Measurements from ENCODE around the gene PAPOLG. TPM values are rescaled to one million over a fixed set of nuclear protein-coding genes. Genes with fewer than 3 reads are reported as not detected.

PAPOLG gene
- total RNA-seq, 2 donors from 2014 or later, result 8.5 to 12.0 TPM

DNA sequence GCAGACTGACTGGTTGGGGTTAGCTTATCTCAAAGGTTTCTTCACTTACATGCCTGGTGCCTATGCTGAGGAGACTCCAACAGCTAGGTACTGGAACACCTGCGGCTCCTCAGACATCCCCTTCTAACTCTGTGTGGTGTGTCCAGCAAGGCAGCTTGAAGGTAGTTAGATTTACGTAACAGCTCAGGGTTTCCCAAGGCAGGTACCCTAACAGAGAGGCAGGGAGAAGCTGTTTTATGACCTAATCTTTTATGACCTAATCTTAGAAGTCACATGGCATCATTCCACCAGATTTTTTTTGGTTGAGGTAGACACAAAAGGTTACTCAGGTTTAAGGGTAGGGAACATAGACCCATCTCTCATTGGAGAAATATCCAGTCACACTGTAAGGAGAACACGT, 17.4 kb upstream of the PAPOLG start:
- no peaks in the 10 kb centered on the region for H3K27me3 ChIP-seq
- no peaks in the 10 kb centered on the region for H3K4me1 ChIP-seq
- H3K36me3 ChIP-seq, result no peaks in the 10 kb centered on the region
- intact Hi-C loops (cut with DNase I), result no loop called here
- no peak overlapping the region for H3K27ac ChIP-seq
- H3K4me3 ChIP-seq, result no peak overlapping the region
- H3K9ac ChIP-seq (ENCODE audit: low read depth in 2 of 2, low read length in 2 of 2), result no peak overlapping the region
- TF ChIP-seq CTCF (IDR thresholded peaks at IDR 0.05), result no peak
- no peak for DNase-seq
- no peaks in the 10 kb centered on the region for H3K9me3 ChIP-seq

DNA sequence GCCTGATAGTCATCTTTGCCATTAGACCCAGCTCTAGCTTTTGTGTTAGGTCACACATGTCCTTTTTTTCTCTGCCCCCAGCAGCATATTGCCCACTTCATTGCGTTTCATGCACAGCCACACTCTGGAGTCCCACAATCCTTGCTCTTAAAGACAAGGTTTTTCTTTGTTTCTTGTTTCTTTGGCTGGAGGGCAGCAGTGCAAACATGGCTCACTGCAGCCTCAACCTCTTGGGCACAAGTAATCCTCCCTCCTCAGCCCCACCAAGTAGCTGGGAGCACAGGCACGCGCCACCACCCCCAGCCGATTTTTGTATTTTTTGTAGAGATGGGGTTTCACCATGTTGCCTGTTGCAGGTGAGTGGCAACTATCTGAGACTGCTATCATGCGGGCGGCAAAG, 16.9 kb upstream of the PAPOLG start:
- Histone ChIP-seq H3K4me1 (no peaks in the 10 kb centered on the region), H3K4me3 (no peak overlapping the region), H3K27ac (no peak overlapping the region), H3K9ac (ENCODE audit: low read depth in 2 of 2, low read length in 2 of 2) (no peak overlapping the region), H3K9me3 (no peaks in the 10 kb centered on the region), H3K27me3 (no peaks in the 10 kb centered on the region), H3K36me3 (no peaks in the 10 kb centered on the region)
- intact Hi-C loops (cut with DNase I), result no loop called here
- no peak for TF ChIP-seq CTCF (IDR thresholded peaks at IDR 0.05)
- no peak for DNase-seq

- no peak for TF ChIP-seq CTCF (IDR thresholded peaks at IDR 0.05)
- no peak overlapping the region for H3K9ac ChIP-seq (ENCODE audit: low read depth in 2 of 2, low read length in 2 of 2)
- no peak overlapping the region for H3K4me3 ChIP-seq
- no peaks in the 10 kb centered on the region for H3K36me3 ChIP-seq
- no peaks in the 10 kb centered on the region for H3K4me1 ChIP-seq
- H3K27ac ChIP-seq, result no peak overlapping the region
- DNase-seq, result no peak
- intact Hi-C loops (cut with DNase I), result no loop called here
- H3K27me3 ChIP-seq, result no peaks in the 10 kb centered on the region
- no peaks in the 10 kb centered on the region for H3K9me3 ChIP-seq
Observed at GRCh38 chr2:60741576-60741975, 14.5 kb upstream of the PAPOLG start.

GRCh38 chr2:60742419-60742818, 13.6 kb upstream of the PAPOLG start:
- Histone ChIP-seq H3K36me3 (no peaks in the 10 kb centered on the region), H3K27ac (no peak overlapping the region)
- TF ChIP-seq CTCF (IDR thresholded peaks at IDR 0.05), result no peak

GRCh38 chr2:60745330-60745729, 10.7 kb upstream of the PAPOLG start:
- Histone ChIP-seq H3K27ac (no peak overlapping the region), H3K9ac (ENCODE audit: low read depth in 2 of 2, low read length in 2 of 2) (no peak overlapping the region), H3K4me3 (no peak overlapping the region), H3K36me3 (no peaks in the 10 kb centered on the region), H3K27me3 (no peaks in the 10 kb centered on the region), H3K9me3 (no peaks in the 10 kb centered on the region), H3K4me1 (no peaks in the 10 kb centered on the region)
- DNase-seq, result no peak
- intact Hi-C loops (cut with DNase I), result no loop called here
- no peak for TF ChIP-seq CTCF (IDR thresholded peaks at IDR 0.05)

More at GRCh38 chr2:60742419-60742818, 13.6 kb upstream of the PAPOLG start:
- Histone ChIP-seq H3K4me3 (no peak overlapping the region), H3K4me1 (no peaks in the 10 kb centered on the region), H3K9me3 (no peaks in the 10 kb centered on the region), H3K9ac (ENCODE audit: low read depth in 2 of 2, low read length in 2 of 2) (no peak overlapping the region), H3K27me3 (no peaks in the 10 kb centered on the region)
- DNase-seq, result no peak
- intact Hi-C loops (cut with DNase I), result no loop called here

DNA sequence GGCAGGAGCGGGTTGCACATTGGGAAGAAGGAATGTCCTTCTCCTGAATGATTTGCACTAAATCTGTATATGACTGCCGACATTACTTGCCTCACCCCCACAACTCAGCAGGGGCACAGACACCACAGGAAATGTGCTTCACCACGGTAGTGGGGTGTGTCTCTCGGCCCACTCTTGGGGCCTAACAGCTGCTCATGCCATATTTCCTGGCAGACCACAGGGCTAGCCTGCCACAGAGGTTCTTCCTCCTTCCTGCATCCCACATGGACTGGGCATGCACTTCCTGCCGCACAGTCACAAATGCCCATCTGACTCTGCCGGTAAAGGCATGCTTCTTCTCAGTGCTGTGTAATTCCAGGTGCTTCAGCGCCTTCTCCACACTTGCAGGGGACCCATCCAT, 10.3 kb upstream of the PAPOLG start:
- no peak overlapping the region for H3K27ac ChIP-seq
- TF ChIP-seq CTCF (IDR thresholded peaks at IDR 0.05), result no peak
- H3K9me3 ChIP-seq, result no peaks in the 10 kb centered on the region
- H3K4me1 ChIP-seq, result no peaks in the 10 kb centered on the region
- no peak overlapping the region for H3K4me3 ChIP-seq
- DNase-seq, result no peak
- H3K27me3 ChIP-seq, result no peaks in the 10 kb centered on the region
- no peak overlapping the region for H3K9ac ChIP-seq (ENCODE audit: low read depth in 2 of 2, low read length in 2 of 2)
- H3K36me3 ChIP-seq, result no peaks in the 10 kb centered on the region
- intact Hi-C loops (cut with DNase I), result no loop called here
